Memory B cell (primary cell): ENCODE results near the gene TUSC1.
"Not testable (repeated sequence)": the region's sequence is repeated elsewhere in the genome, so short reads cannot be mapped to it uniquely, and the experiment has no call there.

Experiments
- ATAC-seq: fragments of 150-1000 bp; cut with Tn5 transposase; 2 replicates; pipeline ENCODE4 v1.10.0; 2021; ENCODE audit warnings: low read depth, mild to moderate bottlenecking, moderate library complexity
- DNase-seq, 2 donors: peaks; one replicate each; pipeline ENCODE4 v3.0.0; 2022; ENCODE audit warnings: low spot score in 2 of 2
- H3K27ac Mint-ChIP-seq: one replicate; pipeline ENCODE4 v1.8.0; 2022; ENCODE audit warnings: mild to moderate bottlenecking, moderate library complexity, mixed read lengths
- H3K27me3 Mint-ChIP-seq: one replicate; pipeline ENCODE4 v1.8.0; 2022; ENCODE audit warnings: mixed read lengths
- H3K36me3 Mint-ChIP-seq: one replicate; pipeline ENCODE4 v1.8.0; 2022; ENCODE audit warnings: mild to moderate bottlenecking, mixed read lengths
- H3K4me1 Mint-ChIP-seq: one replicate; pipeline ENCODE4 v1.8.0; 2022; ENCODE audit warnings: mixed read lengths
- H3K4me3 Mint-ChIP-seq: one replicate; pipeline ENCODE4 v1.8.0; 2022; ENCODE audit warnings: mild to moderate bottlenecking, moderate library complexity, mixed read lengths
- H3K9me3 Mint-ChIP-seq: one replicate; pipeline ENCODE4 v1.8.0; 2022; ENCODE audit warnings: mixed read lengths

Gene TUSC1

GRCh38 chr9:25678147-25678666, at the start of gene TUSC1:
Gene TUSC1, minus strand, starts transcription at chr9:25678444. Its CDS starts 132 bp downstream, at chr9:25678312.
- DNase-seq (peak in 1 of 2 donors; percentile 9), ATAC-seq (peak; percentile 56)
- H3K9me3 Mint-ChIP-seq = peaks cover 3% of the 10 kb centered on the region
- peaks cover 4% of the 10 kb centered on the region for H3K27me3 Mint-ChIP-seq
- H3K36me3 Mint-ChIP-seq = peaks cover 1% of the 10 kb centered on the region
- H3K4me1 Mint-ChIP-seq = no peaks in the 10 kb centered on the region
- H3K4me3 Mint-ChIP-seq = peak within 1 kb of the TSS; percentile 55
- no peak within 1 kb of the TSS for H3K27ac Mint-ChIP-seq

- no peaks in the 10 kb centered on the region for H3K36me3 Mint-ChIP-seq
- H3K27me3 Mint-ChIP-seq = no peaks in the 10 kb centered on the region
- H3K4me1 Mint-ChIP-seq = no peaks in the 10 kb centered on the region
- no peak overlapping the region for H3K27ac Mint-ChIP-seq
- DNase-seq (no peak), ATAC-seq (no peak)
- H3K9me3 Mint-ChIP-seq = peaks cover 1% of the 10 kb centered on the region
- H3K4me3 Mint-ChIP-seq = no peak overlapping the region
Measured at GRCh38 chr9:25726871-25727410, 48.7 kb upstream of the TUSC1 start.

- Mint-ChIP-seq H3K9me3 (no peaks in the 10 kb centered on the region), H3K27ac (no peak overlapping the region), H3K4me1 (no peaks in the 10 kb centered on the region), H3K27me3 (no peaks in the 10 kb centered on the region), H3K4me3 (no peak overlapping the region), H3K36me3 (no peaks in the 10 kb centered on the region)
- ATAC-seq = no peak
- DNase-seq = no peak
Measured at GRCh38 chr9:25724424-25724823, 46.2 kb upstream of the TUSC1 start.

GRCh38 chr9:25716220-25716872, 38.1 kb upstream of the TUSC1 start:
- no peak overlapping the region for H3K4me3 Mint-ChIP-seq
- peaks cover 3% of the 10 kb centered on the region for H3K9me3 Mint-ChIP-seq
- H3K4me1 Mint-ChIP-seq = no peaks in the 10 kb centered on the region
- H3K27me3 Mint-ChIP-seq = no peaks in the 10 kb centered on the region
- H3K27ac Mint-ChIP-seq = no peak overlapping the region
- H3K36me3 Mint-ChIP-seq = no peaks in the 10 kb centered on the region
- DNase-seq (no peak), ATAC-seq (no peak)

- no peak for ATAC-seq
- Mint-ChIP-seq H3K4me3 (no peak overlapping the region), H3K27ac (no peak overlapping the region), H3K36me3 (no peaks in the 10 kb centered on the region), H3K27me3 (no peaks in the 10 kb centered on the region), H3K9me3 (no peaks in the 10 kb centered on the region), H3K4me1 (no peaks in the 10 kb centered on the region)
- DNase-seq = no peak
Measured at GRCh38 chr9:25709941-25710340, 31.7 kb upstream of the TUSC1 start.

- no peak for DNase-seq
- no peaks in the 10 kb centered on the region for H3K36me3 Mint-ChIP-seq
- no peak overlapping the region for H3K27ac Mint-ChIP-seq
- no peak for ATAC-seq
- no peak overlapping the region for H3K4me3 Mint-ChIP-seq
- H3K9me3 Mint-ChIP-seq = peaks cover 2% of the 10 kb centered on the region
- H3K27me3 Mint-ChIP-seq = no peaks in the 10 kb centered on the region
- H3K4me1 Mint-ChIP-seq = no peaks in the 10 kb centered on the region
Measured at GRCh38 chr9:25704800-25705199, 26.6 kb upstream of the TUSC1 start.

GRCh38 chr9:25703701-25704357, 25.6 kb upstream of the TUSC1 start:
- Mint-ChIP-seq H3K4me3 (no peak overlapping the region), H3K27me3 (no peaks in the 10 kb centered on the region), H3K9me3 (peaks cover 2% of the 10 kb centered on the region), H3K36me3 (no peaks in the 10 kb centered on the region), H3K27ac (no peak overlapping the region), H3K4me1 (no peaks in the 10 kb centered on the region)
- DNase-seq = no peak
- no peak for ATAC-seq

GRCh38 chr9:25702536-25702935, 24.3 kb upstream of the TUSC1 start:
- Mint-ChIP-seq H3K36me3 (no peaks in the 10 kb centered on the region), H3K4me1 (no peaks in the 10 kb centered on the region), H3K4me3 (no peak overlapping the region), H3K27ac (no peak overlapping the region), H3K9me3 (peaks cover 2% of the 10 kb centered on the region), H3K27me3 (no peaks in the 10 kb centered on the region)
- ATAC-seq = no peak
- DNase-seq = no peak

GRCh38 chr9:25700899-25701298, 22.7 kb upstream of the TUSC1 start:
- ATAC-seq, H3K4me3 Mint-ChIP-seq, H3K9me3 Mint-ChIP-seq, DNase-seq, H3K27me3 Mint-ChIP-seq, H3K27ac Mint-ChIP-seq, H3K4me1 Mint-ChIP-seq, H3K36me3 Mint-ChIP-seq: not testable (repeated sequence)

- H3K4me3 Mint-ChIP-seq = no peak overlapping the region
- ATAC-seq = no peak
- H3K27me3 Mint-ChIP-seq = no peaks in the 10 kb centered on the region
Measured at GRCh38 chr9:25700430-25700829, 22.2 kb upstream of the TUSC1 start.

GRCh38 chr9:25691786-25692185, 13.5 kb upstream of the TUSC1 start:
- DNase-seq (no peak), ATAC-seq (no peak)
- Mint-ChIP-seq H3K27ac (no peak overlapping the region), H3K27me3 (no peaks in the 10 kb centered on the region), H3K9me3 (no peaks in the 10 kb centered on the region), H3K4me3 (no peak overlapping the region), H3K36me3 (no peaks in the 10 kb centered on the region), H3K4me1 (no peaks in the 10 kb centered on the region)

More at GRCh38 chr9:25700430-25700829, 22.2 kb upstream of the TUSC1 start:
- no peaks in the 10 kb centered on the region for H3K4me1 Mint-ChIP-seq
- H3K27ac Mint-ChIP-seq = no peak overlapping the region
- H3K9me3 Mint-ChIP-seq = peaks cover 2% of the 10 kb centered on the region
- no peak for DNase-seq
- no peaks in the 10 kb centered on the region for H3K36me3 Mint-ChIP-seq

GRCh38 chr9:25684321-25684720, 6.1 kb upstream of the TUSC1 start:
- H3K4me3 Mint-ChIP-seq = no peak overlapping the region
- H3K27me3 Mint-ChIP-seq = no peaks in the 10 kb centered on the region
- H3K27ac Mint-ChIP-seq = no peak overlapping the region
- no peaks in the 10 kb centered on the region for H3K4me1 Mint-ChIP-seq
- H3K36me3 Mint-ChIP-seq = peaks cover 1% of the 10 kb centered on the region
- DNase-seq = no peak
- peaks cover 5% of the 10 kb centered on the region for H3K9me3 Mint-ChIP-seq
- no peak for ATAC-seq

- no peak for DNase-seq
- no peak overlapping the region for H3K27ac Mint-ChIP-seq
- no peak for ATAC-seq
- no peak overlapping the region for H3K4me3 Mint-ChIP-seq
- peaks cover 1% of the 10 kb centered on the region for H3K36me3 Mint-ChIP-seq
- H3K9me3 Mint-ChIP-seq = peaks cover 5% of the 10 kb centered on the region
- H3K27me3 Mint-ChIP-seq = peaks cover 1% of the 10 kb centered on the region
- H3K4me1 Mint-ChIP-seq = no peaks in the 10 kb centered on the region
Measured at GRCh38 chr9:25681266-25681665, 3.0 kb upstream of the TUSC1 start.

GRCh38 chr9:25678846-25679360, 659 bp upstream of the TUSC1 start:
- ATAC-seq (no peak), DNase-seq (no peak)
- Mint-ChIP-seq H3K27ac (no peak overlapping the region), H3K4me1 (no peaks in the 10 kb centered on the region), H3K9me3 (peaks cover 5% of the 10 kb centered on the region), H3K36me3 (peaks cover 1% of the 10 kb centered on the region), H3K27me3 (peaks cover 4% of the 10 kb centered on the region), H3K4me3 (no peak overlapping the region)
